SK-N-SH (cell line): ENCODE measurements around the gene OGDH.

Source experiments
- CTCF ChIP-seq: fragments of 200-600 bp; sonication (generic); IDR thresholded peaks from 2 replicates; pipeline ENCODE4 v1.6.1; 2017; ENCODE audit warnings: antibody characterized with exemption, mild to moderate bottlenecking, moderate library complexity
- IRF3 ChIP-seq: fragments of 150-350 bp; IDR thresholded peaks from 2 replicates; pipeline ENCODE4 v1.6.1; 2016; ENCODE audit warnings: mild to moderate bottlenecking, low read depth, low read length
- RAD21 ChIP-seq: IDR thresholded peaks from 2 replicates; pipeline ENCODE4 v1.6.1; 2012; ENCODE audit warnings: mild to moderate bottlenecking, low read length
- YY1 ChIP-seq: IDR thresholded peaks from 2 replicates; pipeline ENCODE4 v1.4.0; 2012; ENCODE audit warnings: low read depth, mild to moderate bottlenecking

GRCh38 chr7:44681645-44682044, 75.2 kb downstream of the OGDH start:
- TF ChIP-seq CTCF (no peak), IRF3 (no peak), RAD21 (no peak), YY1 (no peak)
